Ovary (tissue), 9 donors: ENCODE measurements around the gene TXN2. TPM values are rescaled to one million over a fixed set of nuclear protein-coding genes. Genes with fewer than 3 reads are reported as not detected.
"Not testable (repeated sequence)": the region's sequence is repeated elsewhere in the genome, so short reads cannot be mapped to it uniquely, and the experiment has no call there.

Experiments used
- DNase-seq, 5 donors: peaks; one replicate each; pipeline ENCODE4 v3.0.0-alpha.2; 2019 to 2020
- H3K27ac ChIP-seq, 2 donors: fragments of 200-600 bp; one replicate each; pipeline versions ENCODE4 v1.5.1 to v1.8.0; 2019 to 2022
- H3K27me3 ChIP-seq: fragments of 200-600 bp; one replicate; pipeline ENCODE4 v1.8.0; 2022
- H3K36me3 ChIP-seq: fragments of 200-600 bp; sonication (generic); one replicate; pipeline ENCODE4 v1.5.1; 2019
- H3K4me1 ChIP-seq: one replicate; pipeline ENCODE4 v1.8.1; 2013; ENCODE audit warnings: mild to moderate bottlenecking, moderate library complexity; ENCODE audit not compliant: insufficient read depth
- H3K4me3 ChIP-seq: fragments of 200-600 bp; sonication (generic); one replicate; pipeline ENCODE4 v1.5.1; 2017
- H3K9me3 ChIP-seq, 2 donors: fragments of 200-600 bp in 1 of 2; sonication (generic) in 1 of 2; one replicate each; pipeline versions ENCODE4 v1.5.1 to v1.8.1; 2013 to 2019; ENCODE audit warnings: mild to moderate bottlenecking in 1 of 2, moderate library complexity in 1 of 2
- CTCF ChIP-seq, 3 donors: fragments of 450-650 bp in 2 of 3; fragments of 200-600 bp in 1 of 3; IDR thresholded peaks; one replicate each; pipeline versions ENCODE4 v1.5.1 to v1.8.0; 2016 to 2022; ENCODE audit warnings: antibody characterized with exemption in 3 of 3, mild to moderate bottlenecking in 1 of 3
- EP300 ChIP-seq: sonication (generic); formaldehyde crosslinking; IDR thresholded peaks from one replicate; pipeline ENCODE4 v1.6.1; 2017; ENCODE audit warnings: antibody characterized with exemption
- POLR2A ChIP-seq: fragments of 450-650 bp; IDR thresholded peaks from one replicate; pipeline ENCODE4 v1.6.1; 2017; ENCODE audit warnings: antibody characterized with exemption, mild to moderate bottlenecking, moderate library complexity
- WGBS, 3 donors: extraction: QIAGEN DNeasy Blood & Tissue Kit in 1 of 3; methylation state at CpG; one replicate each; pipeline versions ENCODE4 v1.1.5 to v1.1.7; 2013 to 2017; 5-methylcytosine and 5-hydroxymethylcytosine counted together
- intact Hi-C, 4 donors: fragments of 100-400 bp; cut with DNase I; formaldehyde crosslinking; loops; one replicate each; pipeline versions ENCODE4 v1.11.0 to v1.15.1; 2022 to 2023
- polyA plus RNA-seq, 2 donors: library from polyadenylated mRNA; stranded (reverse); fragments of 200-250 nt in 1 of 2; fragments of 350-450 nt in 1 of 2; fragmentation: Illumina TruSeq in 1 of 2; extraction: RNeasy Lipid Tissue Mini Kit (QIAGEN cat#74804) in 1 of 2; gene quantifications; one replicate each; pipeline ENCODE4 v1.2.3, GENCODE V29; 2013 to 2014
- total RNA-seq, 7 donors: library from RNA; depleted of rRNA in 2 of 7; stranded (reverse); fragments of >200 nt in 2 of 7; fragmentation: NEBNext Ultra II Directional in 3 of 7; extraction: Animal tissue kit (Norgen Biotek cat#: 25700) in 3 of 7; gene quantifications; one replicate each; pipeline versions ENCODE4 v1.1.0 to v1.2.4, GENCODE V29; 2016 to 2023
- donor health status: DM: no; HTN: no; CAD: no; lungs with moderate emphysema.
- donor health status: DM: no; HTN: no; CAD: no.
- donor health status: Bipolar disorder and iron deficiency.
- donor health status: DM: yes; HTN: yes; CAD: no.
- donor health status: DM: no; HTN: no; CAD: no.
- donor health status: DM: yes; HTN: yes; CAD: no.

Gene TXN2
- total and polyA plus RNA-seq, 9 donors: 60.9 to 118 (median 80.8) TPM

GRCh38 chr22:36433318-36434231 is 47.9 kb downstream of the TXN2 start:
- intact Hi-C loops: no loop called here
- no peak overlapping the region for H3K4me3 ChIP-seq
- 59 to 75% (median 75%) methylated on average over 12 to 14 of the region's 14 CpGs for WGBS, 3 donors
- no peak overlapping the region for H3K27ac ChIP-seq
- H3K36me3 ChIP-seq: no peaks in the 10 kb centered on the region
- DNase-seq: no peak
- H3K9me3 ChIP-seq: no peaks in the 10 kb centered on the region
- TF ChIP-seq POLR2A (no peak), EP300 (no peak), CTCF (IDR thresholded peaks at IDR 0.05) (no peak)
- peaks cover 2% of the 10 kb centered on the region for H3K4me1 ChIP-seq
- no peaks in the 10 kb centered on the region for H3K27me3 ChIP-seq

GRCh38 chr22:36432592-36433317 is 48.7 kb downstream of the TXN2 start:
- Histone ChIP-seq H3K4me3 (no peak overlapping the region), H3K36me3 (no peaks in the 10 kb centered on the region), H3K27ac (no peak overlapping the region), H3K4me1 (peaks cover 2% of the 10 kb centered on the region), H3K9me3 (no peaks in the 10 kb centered on the region), H3K27me3 (no peaks in the 10 kb centered on the region)
- WGBS, 3 donors: 60 to 74% (median 69%) methylated on average over 15 of the region's 15 CpGs
- DNase-seq: no peak
- intact Hi-C loops: no loop called here
- no peak for TF ChIP-seq POLR2A
- TF ChIP-seq CTCF (IDR thresholded peaks at IDR 0.05): no peak
- TF ChIP-seq EP300: no peak

- DNase-seq: no peak
- no peaks in the 10 kb centered on the region for H3K27me3 ChIP-seq
- intact Hi-C loops: no loop called here
- H3K4me3 ChIP-seq: no peak overlapping the region
- peaks cover 2% of the 10 kb centered on the region for H3K4me1 ChIP-seq
- no peak overlapping the region for H3K27ac ChIP-seq
- WGBS, 3 donors: 80 to 92% (median 87%) methylated on average over 9 of the region's 9 CpGs
- TF ChIP-seq EP300 (no peak), CTCF (IDR thresholded peaks at IDR 0.05) (no peak), POLR2A (no peak)
- H3K36me3 ChIP-seq: no peaks in the 10 kb centered on the region
- H3K9me3 ChIP-seq: no peaks in the 10 kb centered on the region
Measured at GRCh38 chr22:36431977-36432376, 49.5 kb downstream of the TXN2 start.

- Histone ChIP-seq H3K27ac (no peak overlapping the region), H3K9me3 (no peaks in the 10 kb centered on the region), H3K4me3 (no peak overlapping the region), H3K36me3 (no peaks in the 10 kb centered on the region), H3K27me3 (no peaks in the 10 kb centered on the region), H3K4me1 (peaks cover 2% of the 10 kb centered on the region)
- DNase-seq: no peak
- TF ChIP-seq EP300 (no peak), CTCF (IDR thresholded peaks at IDR 0.05) (no peak), POLR2A (no peak)
- intact Hi-C loops: no loop called here
- 76 to 83% (median 79%) methylated on average over 9 of the region's 9 CpGs for WGBS, 3 donors
Measured at GRCh38 chr22:36430863-36431262, 50.6 kb downstream of the TXN2 start.

- 79 to 89% (median 81%) methylated on average over 11 of the region's 11 CpGs for WGBS, 3 donors
- DNase-seq, H3K27ac ChIP-seq, intact Hi-C loops, H3K4me1 ChIP-seq, H3K36me3 ChIP-seq, H3K4me3 ChIP-seq, H3K9me3 ChIP-seq, H3K27me3 ChIP-seq: not testable (repeated sequence)
Measured at GRCh38 chr22:36427952-36428351, 53.5 kb downstream of the TXN2 start.
